Neutrophil (primary cell): ENCODE measurements around the gene HAL.
A peak's percentile ranks its signal among the peaks of the same experiment; 100 is the strongest.

ENCODE experiments used
- H3K27ac ChIP-seq: fragments of 200-600 bp; sonication (generic); 2 replicates; pipeline ENCODE4 v1.5.1; 2016; ENCODE audit warnings: mild to moderate bottlenecking, moderate library complexity
- H3K27me3 ChIP-seq: fragments of 200-600 bp; sonication (generic); 2 replicates; pipeline ENCODE4 v1.6.0; 2016; ENCODE audit warnings: mild to moderate bottlenecking
- H3K36me3 ChIP-seq: fragments of 200-600 bp; sonication (generic); 2 replicates; pipeline ENCODE4 v1.5.1; 2017
- H3K4me1 ChIP-seq, 2 experiments: fragments of 200-600 bp in 1 of 2; sonication (generic) in 1 of 2; 1 replicate in 1 of 2; 2 replicates in 1 of 2; pipeline versions ENCODE4 v1.5.1 to v1.6.1; 2013 to 2016; ENCODE audit warnings: low read depth in 1 of 2, low read length in 1 of 2, mild to moderate bottlenecking in 1 of 2, moderate library complexity in 1 of 2; ENCODE audit not compliant: control insufficient read depth in 1 of 2, insufficient read depth in 1 of 2
- H3K4me3 ChIP-seq, 2 experiments: fragments of 200-600 bp in 1 of 2; sonication (generic) in 1 of 2; 1 replicate in 1 of 2; 2 replicates in 1 of 2; pipeline ENCODE4 v1.5.1; 2013 to 2016; ENCODE audit warnings: low read depth in 1 of 2, low read length in 1 of 2, mild to moderate bottlenecking in 1 of 2, moderate library complexity in 1 of 2
- H3K9me3 ChIP-seq: fragments of 200-600 bp; sonication (generic); 2 replicates; pipeline ENCODE4 v1.5.1; 2016
- CTCF ChIP-seq: fragments of 200-600 bp; sonication (generic); IDR thresholded peaks from 2 replicates; pipeline ENCODE4 v1.5.1; 2016; ENCODE audit warnings: antibody characterized with exemption

The HAL gene

GRCh38 chr12:95943330-95943842 lies 52.8 kb downstream of the HAL start, which contains the start of gene AMDHD1:
Gene AMDHD1, plus strand, starts transcription at chr12:95943331. Its CDS starts 68 bp downstream, at chr12:95943399.
- H3K36me3 ChIP-seq, result no peaks in the 10 kb centered on the region
- H3K4me3 ChIP-seq, result peak within 1 kb of the TSS; percentile 80 to 90
- peak within 1 kb of the TSS; percentile 41 for H3K27ac ChIP-seq
- no peaks in the 10 kb centered on the region for H3K9me3 ChIP-seq
- peaks cover 10 to 12% of the 10 kb centered on the region in 2 experiments for H3K4me1 ChIP-seq
- TF ChIP-seq CTCF, result no peak
- peaks cover 25% of the 10 kb centered on the region for H3K27me3 ChIP-seq

- Histone ChIP-seq H3K4me1 (peaks cover 10 to 12% of the 10 kb centered on the region in 2 experiments), H3K4me3 (peak within 1 kb of the TSS; percentile 80 to 90), H3K27ac (peak within 1 kb of the TSS; percentile 41), H3K9me3 (no peaks in the 10 kb centered on the region), H3K36me3 (no peaks in the 10 kb centered on the region), H3K27me3 (peaks cover 25% of the 10 kb centered on the region)
- TF ChIP-seq CTCF, result no peak
Observed at GRCh38 chr12:95942524-95943329, 53.4 kb downstream of the HAL start, which contains the start of gene CCDC38. Gene CCDC38, minus strand, starts transcription at chr12:95942614. Its CDS starts 6,105 bp downstream, at chr12:95936509.

- peaks cover 10 to 12% of the 10 kb centered on the region in 2 experiments for H3K4me1 ChIP-seq
- H3K4me3 ChIP-seq, result peak overlapping the region; percentile 80 to 90
- H3K27me3 ChIP-seq, result peaks cover 25% of the 10 kb centered on the region
- peak overlapping the region; percentile 41 for H3K27ac ChIP-seq
- no peaks in the 10 kb centered on the region for H3K36me3 ChIP-seq
- TF ChIP-seq CTCF, result no peak
- H3K9me3 ChIP-seq, result no peaks in the 10 kb centered on the region
Observed at GRCh38 chr12:95942101-95942523, 54.0 kb downstream of the HAL start.

- Histone ChIP-seq H3K27ac (no peak overlapping the region), H3K36me3 (no peaks in the 10 kb centered on the region), H3K27me3 (peaks cover 18% of the 10 kb centered on the region), H3K4me3 (no peak overlapping the region), H3K4me1 (peaks cover 10 to 12% of the 10 kb centered on the region in 2 experiments), H3K9me3 (no peaks in the 10 kb centered on the region)
- no peak for TF ChIP-seq CTCF
Observed at GRCh38 chr12:95940514-95940913, 55.6 kb downstream of the HAL start.
